Measurements from ENCODE around the gene IL5RA. TPM values are rescaled to one million over a fixed set of nuclear protein-coding genes. Genes with fewer than 3 reads are reported as not detected.

The IL5RA gene
- total RNA-seq, 1 experiment from 2014 or later: not detected

GRCh38 chr3:3081381-3082233 lies 28.6 kb downstream of the IL5RA start:
- no TSS peak for BruUV-seq (replicated peaks)
- POLR2A ChIA-PET: no interaction called here

GRCh38 chr3:3080309-3080708 lies 29.9 kb downstream of the IL5RA start:
- no peaks in the 10 kb centered on the region for H3K9me3 ChIP-seq (ENCODE audit: control insufficient read depth, insufficient read depth, low read depth, low read length)
- no peak overlapping the region for H3K4me3 ChIP-seq (ENCODE audit: low read depth in 2 of 2, low read length in 2 of 2)
- intact Hi-C loops (cut with micrococcal nuclease; ENCODE audit: unreplicated experiment) (no loop called here), in situ Hi-C loops (cut with HindIII; ENCODE audit: low pct_unique_long_range_greater_than_20kb, low sequenced_read_pairs) (no loop called here)
- DNase-seq (ENCODE audit: low read depth, low spot score) (no peak), ATAC-seq (no peak)
- no peak overlapping the region for H3K27ac ChIP-seq (ENCODE audit: low read length)
- no peaks in the 10 kb centered on the region for H3K4me1 ChIP-seq (ENCODE audit: control insufficient read depth, insufficient read depth, low read length)
- BruUV-seq (replicated peaks): no TSS peak
- no peaks in the 10 kb centered on the region for H3K36me3 ChIP-seq (ENCODE audit: control insufficient read depth, insufficient read depth, low read length)
- no peak for TF ChIP-seq REST (IDR thresholded peaks at IDR 0.05; ENCODE audit: insufficient read depth in 1 of 2, low read depth in 2 of 2, low read length in 1 of 2)
- no peak for TF ChIP-seq SIN3A (IDR thresholded peaks at IDR 0.05; ENCODE audit: borderline replicate concordance, insufficient read depth, low read depth, low read length)
- no peak for TF ChIP-seq TCF7L2 (IDR thresholded peaks at IDR 0.05; ENCODE audit: low read depth, low read length)
- TF ChIP-seq POLR2AphosphoS5 (IDR thresholded peaks at IDR 0.05; ENCODE audit: low read depth, low read length): no peak
- TF ChIP-seq CTCF (IDR thresholded peaks at IDR 0.05): no peak
- no peaks in the 10 kb centered on the region for H3K27me3 ChIP-seq (ENCODE audit: control insufficient read depth, insufficient read depth, low read length)
- POLR2A ChIA-PET: no interaction called here
- CTCF ChIA-PET: no interaction called here

More at GRCh38 chr3:3081381-3082233, 28.6 kb downstream of the IL5RA start:
- intact Hi-C loops (cut with micrococcal nuclease; ENCODE audit: unreplicated experiment) (no loop called here), in situ Hi-C loops (cut with HindIII; ENCODE audit: low pct_unique_long_range_greater_than_20kb, low sequenced_read_pairs) (no loop called here)
- TF ChIP-seq TCF7L2 (IDR thresholded peaks at IDR 0.05; ENCODE audit: low read depth, low read length): no peak
- no peak for TF ChIP-seq CTCF (IDR thresholded peaks at IDR 0.05)
- TF ChIP-seq REST (IDR thresholded peaks at IDR 0.05; ENCODE audit: insufficient read depth in 1 of 2, low read depth in 2 of 2, low read length in 1 of 2): no peak
- TF ChIP-seq POLR2AphosphoS5 (IDR thresholded peaks at IDR 0.05; ENCODE audit: low read depth, low read length): no peak
- TF ChIP-seq SIN3A (IDR thresholded peaks at IDR 0.05; ENCODE audit: borderline replicate concordance, insufficient read depth, low read depth, low read length): no peak
- no peaks in the 10 kb centered on the region for H3K27me3 ChIP-seq (ENCODE audit: control insufficient read depth, insufficient read depth, low read length)
- ATAC-seq (no peak), DNase-seq (ENCODE audit: low read depth, low spot score) (no peak)
- H3K27ac ChIP-seq (ENCODE audit: low read length): no peak overlapping the region
- H3K4me3 ChIP-seq (ENCODE audit: low read depth in 2 of 2, low read length in 2 of 2): no peak overlapping the region
- CTCF ChIA-PET: no interaction called here
- no peaks in the 10 kb centered on the region for H3K36me3 ChIP-seq (ENCODE audit: control insufficient read depth, insufficient read depth, low read length)
- H3K4me1 ChIP-seq (ENCODE audit: control insufficient read depth, insufficient read depth, low read length): no peaks in the 10 kb centered on the region
- H3K9me3 ChIP-seq (ENCODE audit: control insufficient read depth, insufficient read depth, low read depth, low read length): no peaks in the 10 kb centered on the region

Data from Panc1 (cell line).